Retina (tissue), 1 donor: ENCODE data around the gene SLC27A3.
"Not testable (repeated sequence)": the region's sequence is repeated elsewhere in the genome, so short reads cannot be mapped to it uniquely, and the experiment has no call there.

Experiments
- DNase-seq: peaks from one replicate; pipeline ENCODE4 v3.0.0-alpha.2; 2016

SLC27A3 gene

DNA sequence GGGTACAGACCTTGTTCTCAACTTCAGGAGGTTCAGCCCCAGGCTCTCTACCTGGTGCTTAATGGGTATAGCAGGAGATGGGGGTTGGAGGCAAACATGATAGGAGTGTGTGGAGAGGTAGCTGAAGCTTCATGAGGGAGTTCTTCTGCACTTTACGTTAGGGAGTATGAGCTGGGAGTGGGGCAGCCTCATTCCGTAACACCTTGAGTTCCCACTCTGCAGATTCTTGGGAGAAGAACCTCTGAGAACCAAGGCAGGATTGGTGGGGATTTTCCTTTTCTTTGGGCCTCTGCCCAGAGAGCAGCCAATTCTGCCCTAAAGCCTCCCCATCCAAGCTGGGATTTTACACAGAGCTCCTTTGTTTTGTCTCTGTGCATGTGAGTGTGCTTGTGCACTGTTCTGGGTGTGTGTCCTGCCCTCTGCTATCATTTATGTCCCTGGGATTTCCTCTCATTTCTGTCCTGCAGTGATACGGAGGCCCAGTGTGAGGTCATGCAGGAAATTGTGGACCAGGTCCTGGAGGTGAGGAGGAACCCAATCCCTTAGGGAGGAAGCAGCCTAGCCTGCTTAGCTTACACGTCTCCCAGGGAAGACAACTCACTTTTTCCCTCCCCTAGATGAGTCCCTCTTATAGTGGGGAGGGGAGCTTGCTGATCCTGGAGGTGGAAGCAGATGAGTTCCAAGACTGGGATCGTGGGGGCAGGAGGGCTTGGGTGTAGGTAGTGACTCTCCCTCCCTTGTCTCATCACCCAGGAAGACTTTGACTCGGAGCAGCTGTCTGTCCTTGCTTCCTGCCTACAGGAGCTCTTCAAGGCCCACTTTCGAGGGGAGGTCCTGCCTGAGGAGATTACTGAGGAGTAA is 11.6 kb upstream of the SLC27A3 start:
- no peak for DNase-seq

DNA sequence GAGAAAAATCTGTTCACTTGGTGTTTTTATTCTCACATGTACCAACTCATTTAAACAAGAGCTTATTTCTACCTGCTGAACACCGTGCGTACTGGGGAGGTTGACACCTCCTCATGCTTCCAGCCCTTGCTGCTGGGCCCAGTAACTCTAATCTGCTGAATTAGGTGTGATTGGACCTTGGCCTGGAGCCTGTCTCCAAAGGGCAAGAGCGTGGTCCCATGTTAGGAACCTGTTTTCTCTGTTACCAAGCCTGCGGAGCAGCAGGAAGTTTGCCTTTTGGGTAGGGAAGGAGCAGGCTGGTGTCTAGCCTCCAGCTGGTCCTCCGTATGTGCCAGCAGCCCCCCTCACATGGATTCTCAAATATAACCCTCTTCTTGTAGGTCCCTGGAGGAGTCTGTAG is 10.9 kb upstream of the SLC27A3 start:
- no peak for DNase-seq

DNA sequence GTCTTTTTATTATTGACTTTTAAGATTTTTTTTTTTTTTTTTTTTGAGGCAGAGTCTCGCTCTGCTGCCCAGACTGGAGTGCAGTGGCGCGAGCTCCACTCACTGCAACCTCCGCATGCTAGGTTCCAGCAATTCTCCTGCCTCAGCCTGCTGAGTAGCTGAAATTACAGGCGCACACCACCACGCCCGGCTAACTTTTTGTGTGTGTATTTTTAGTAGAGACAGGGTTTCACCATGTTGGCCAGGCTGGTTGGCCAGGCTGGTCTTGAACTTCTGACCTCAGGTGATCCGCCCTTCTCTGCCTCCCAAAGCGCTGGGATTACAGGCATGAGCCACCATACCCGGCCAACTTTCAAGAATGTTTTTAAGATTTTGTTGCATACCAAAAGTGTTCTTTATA is 8.5 kb upstream of the SLC27A3 start:
- not testable (repeated sequence) for DNase-seq

DNA sequence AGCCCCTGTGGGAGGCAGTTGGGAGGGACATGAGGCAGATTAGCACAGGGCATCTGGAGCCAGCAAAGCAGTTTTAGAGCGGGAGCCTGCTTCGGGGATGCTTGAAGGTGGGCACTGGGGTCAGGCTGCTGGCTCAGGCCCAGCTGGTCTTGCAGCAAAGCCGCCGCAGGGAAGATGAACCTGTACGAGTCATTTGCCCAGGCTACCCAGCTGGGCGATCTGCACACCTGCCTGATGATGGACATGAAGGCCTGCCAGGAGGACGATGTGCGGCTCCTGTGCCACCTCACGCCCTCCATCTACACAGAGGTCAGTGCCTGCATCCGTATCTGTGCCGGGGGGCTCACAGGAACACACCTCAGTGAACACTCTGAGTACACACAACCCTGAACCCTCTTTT is 7.7 kb upstream of the SLC27A3 start:
- DNase-seq = no peak

DNA sequence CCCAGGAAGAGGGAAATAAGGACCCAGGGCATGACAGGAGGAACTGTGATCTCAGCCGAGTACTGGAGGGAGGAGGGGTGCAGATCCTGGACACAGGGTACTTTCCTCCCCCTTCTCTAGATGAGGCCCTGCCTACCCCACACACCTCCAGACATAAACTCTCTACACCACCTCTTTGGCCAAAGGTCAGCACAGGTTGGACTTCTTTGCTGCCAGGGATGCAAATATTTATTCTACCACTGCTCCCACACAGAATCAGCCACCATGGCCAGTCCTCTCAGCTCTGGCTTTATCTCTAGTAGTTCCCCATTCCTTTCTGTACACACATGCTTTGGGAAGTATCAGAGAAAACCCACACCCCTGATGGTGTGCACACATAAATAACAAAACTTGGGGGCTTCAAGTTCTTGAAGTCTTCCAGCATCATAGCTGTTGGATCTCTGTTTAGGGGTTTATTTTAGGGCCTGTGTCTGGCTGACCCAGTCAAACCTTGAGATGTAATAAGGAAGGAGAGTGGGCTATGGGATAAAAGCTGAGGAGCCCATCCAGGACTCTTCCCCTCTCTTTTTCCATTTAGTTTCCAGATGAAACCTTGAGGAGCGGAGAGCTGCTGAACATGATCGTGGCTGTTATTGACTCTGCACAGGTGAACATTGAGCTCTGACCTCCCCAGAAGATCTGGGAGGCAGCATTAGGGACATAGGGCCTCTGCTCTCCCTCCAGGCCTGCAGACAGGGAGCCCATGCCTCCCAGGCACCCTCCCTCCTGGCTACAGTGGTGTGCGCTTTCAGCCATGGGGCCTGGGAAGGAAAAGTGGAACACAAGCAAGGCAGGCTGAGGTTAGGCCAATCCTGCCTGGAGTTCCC is 6.7 kb upstream of the SLC27A3 start:
- DNase-seq = no peak

DNA sequence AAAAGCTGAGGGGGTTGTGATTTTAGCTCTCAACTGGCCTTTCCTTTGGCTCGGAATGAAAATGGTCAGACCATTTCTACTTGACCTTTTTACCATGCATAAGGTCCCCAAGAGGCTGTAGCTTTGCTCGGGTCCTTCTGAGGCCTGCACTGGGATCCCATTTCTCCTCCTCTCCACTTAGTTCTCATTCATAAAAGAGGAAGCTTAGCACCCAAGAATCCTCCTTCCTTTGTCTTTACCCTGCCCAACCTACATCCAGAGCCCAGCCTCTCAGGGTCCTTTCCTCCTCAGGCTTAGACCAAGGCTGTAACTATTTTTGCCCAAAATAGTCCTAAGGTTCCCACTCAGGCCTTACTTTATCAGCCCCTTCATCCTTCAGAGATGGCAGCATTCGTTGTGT is 6.0 kb upstream of the SLC27A3 start:
- no peak for DNase-seq

DNA sequence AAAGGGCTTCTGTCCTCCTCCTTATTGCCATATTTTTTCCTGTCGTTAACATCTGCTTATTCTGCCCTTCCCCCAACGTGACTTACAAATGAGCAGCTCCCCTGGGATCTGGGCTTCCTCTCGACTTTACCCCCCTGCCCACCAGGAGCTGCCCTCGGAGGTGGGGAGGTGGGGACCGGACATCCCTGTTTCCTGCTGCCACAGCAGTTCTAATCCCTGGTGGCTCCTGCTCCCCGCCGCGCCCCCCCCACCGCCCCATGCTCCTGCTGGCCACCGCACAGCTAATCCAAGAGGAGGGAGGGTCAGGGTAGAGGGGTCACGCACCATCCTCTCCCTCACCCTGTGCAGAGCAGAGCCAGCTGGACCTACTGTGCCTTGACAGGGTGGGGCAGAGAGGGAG is 4.4 kb upstream of the SLC27A3 start:
- no peak for DNase-seq

DNA sequence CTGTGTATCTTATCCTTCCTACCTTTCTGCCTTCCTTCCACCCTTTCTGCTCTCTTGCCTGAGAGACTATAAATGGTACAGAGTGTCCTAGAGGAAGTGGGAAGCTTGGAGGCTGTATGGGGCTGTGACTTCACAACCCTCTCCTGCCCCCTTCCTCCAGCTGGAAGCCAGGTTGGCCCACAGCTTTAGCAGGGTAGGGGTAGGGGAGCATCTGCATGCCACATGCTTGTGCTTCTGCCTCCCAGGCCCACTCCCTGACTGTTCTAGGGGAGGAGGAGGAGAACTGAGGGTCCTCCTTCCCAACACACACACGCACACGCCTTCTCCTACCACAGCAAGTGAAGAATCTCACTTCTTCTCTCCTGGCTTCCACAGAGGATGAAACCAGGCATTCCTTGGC is 3.9 kb upstream of the SLC27A3 start:
- no peak for DNase-seq

DNA sequence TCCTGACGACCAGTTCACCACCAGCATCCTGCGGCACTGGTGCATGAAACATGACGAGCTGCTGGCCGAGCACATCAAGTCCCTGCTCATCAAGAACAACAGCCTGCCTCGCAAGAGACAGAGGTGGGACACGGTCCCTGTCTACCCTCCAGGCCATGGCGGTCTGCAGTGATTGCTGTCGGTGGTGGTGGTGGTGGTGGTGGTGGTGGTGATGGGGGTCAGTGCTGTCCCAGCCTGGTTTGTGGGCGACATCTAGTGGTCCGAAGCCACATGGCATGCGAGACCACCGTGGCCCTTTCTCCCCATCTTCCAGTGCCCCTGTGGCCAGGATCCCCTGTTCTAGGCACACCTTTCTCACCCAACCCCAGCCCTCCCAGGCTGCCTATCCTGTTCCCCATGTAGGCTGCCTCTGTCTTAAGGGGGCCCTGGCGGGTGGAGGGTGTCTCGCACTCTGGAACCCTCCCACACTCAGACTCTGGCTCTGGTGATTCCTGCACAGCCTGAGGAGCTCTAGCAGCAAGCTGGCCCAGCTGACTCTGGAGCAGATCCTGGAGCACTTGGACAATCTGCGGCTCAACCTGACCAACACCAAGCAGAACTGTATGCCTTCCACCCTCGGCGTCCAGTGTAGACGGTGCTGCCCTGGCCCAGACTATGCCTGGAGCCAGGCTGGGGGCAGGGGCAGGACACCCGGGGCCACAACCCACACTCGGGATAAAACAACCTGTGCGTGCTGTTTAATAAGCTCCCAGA is 3.2 kb upstream of the SLC27A3 start:
- DNase-seq = peak; percentile 63

DNA sequence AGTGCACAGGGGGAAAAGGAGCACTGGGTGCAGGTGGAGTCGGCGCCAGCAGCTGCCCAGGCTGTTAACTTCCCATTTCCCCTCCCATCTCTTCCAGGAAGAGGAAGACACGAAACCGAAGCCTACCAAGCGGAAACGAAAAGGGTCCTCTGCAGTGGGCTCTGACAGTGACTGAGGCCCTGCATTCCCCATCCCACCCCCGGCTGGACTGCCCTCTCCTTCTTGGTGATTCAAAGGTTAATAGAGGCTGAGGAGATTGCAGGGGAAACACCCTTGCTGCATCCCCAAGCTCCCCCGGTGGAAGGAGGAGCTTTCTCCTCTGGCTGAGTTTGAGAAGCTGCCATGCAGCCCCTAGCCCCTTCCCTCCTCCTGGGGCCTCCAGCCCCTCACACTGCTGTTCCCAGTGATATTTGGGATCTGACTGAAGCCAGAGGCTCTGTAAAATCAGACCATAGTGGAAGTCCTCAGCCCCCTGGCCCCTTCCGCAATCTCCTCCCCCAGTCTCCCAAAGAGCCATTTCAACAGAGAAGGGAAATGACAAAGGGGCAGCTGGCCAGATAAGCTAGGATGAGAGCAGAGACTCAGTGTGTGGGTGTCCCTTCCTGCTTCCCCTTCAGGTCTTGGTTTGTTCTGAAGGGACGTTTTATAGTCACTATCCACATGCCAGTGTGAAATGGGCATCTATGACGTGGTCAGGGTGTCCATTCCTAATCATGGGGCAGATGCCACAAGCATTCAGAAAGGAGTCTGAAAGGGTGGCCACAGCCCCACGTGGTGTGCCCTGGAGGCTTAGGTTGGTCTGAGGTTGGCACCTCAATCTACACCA is 1.9 kb upstream of the SLC27A3 start:
- no peak for DNase-seq

DNA sequence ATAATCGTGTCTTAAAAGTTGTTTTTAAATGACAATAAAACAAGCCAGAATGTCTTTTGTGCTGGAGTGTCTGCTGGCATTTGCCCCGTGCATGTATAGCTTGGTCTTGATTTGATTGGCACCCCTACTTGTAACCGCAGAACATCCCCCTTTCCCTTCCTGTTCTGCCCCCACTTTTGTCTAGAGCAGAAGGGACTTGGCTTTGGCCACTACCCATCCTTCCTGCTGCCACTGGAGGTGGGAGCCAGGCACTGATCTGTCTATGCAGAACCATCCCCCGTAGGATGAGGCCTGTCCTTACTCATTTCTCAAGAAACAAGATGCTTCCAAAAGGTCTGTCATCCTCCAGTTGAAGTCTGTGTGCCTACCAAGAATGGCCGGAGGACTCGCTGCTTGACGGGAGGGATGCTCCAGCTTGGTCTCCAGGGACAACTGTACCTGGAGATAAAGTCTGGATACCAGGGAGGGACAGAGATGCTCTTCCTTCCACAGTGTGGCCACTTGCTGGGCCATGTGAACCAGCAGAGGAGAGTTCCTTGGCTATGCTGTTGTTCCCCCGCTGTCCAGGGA is 1.1 kb upstream of the SLC27A3 start:
- DNase-seq = no peak

DNA sequence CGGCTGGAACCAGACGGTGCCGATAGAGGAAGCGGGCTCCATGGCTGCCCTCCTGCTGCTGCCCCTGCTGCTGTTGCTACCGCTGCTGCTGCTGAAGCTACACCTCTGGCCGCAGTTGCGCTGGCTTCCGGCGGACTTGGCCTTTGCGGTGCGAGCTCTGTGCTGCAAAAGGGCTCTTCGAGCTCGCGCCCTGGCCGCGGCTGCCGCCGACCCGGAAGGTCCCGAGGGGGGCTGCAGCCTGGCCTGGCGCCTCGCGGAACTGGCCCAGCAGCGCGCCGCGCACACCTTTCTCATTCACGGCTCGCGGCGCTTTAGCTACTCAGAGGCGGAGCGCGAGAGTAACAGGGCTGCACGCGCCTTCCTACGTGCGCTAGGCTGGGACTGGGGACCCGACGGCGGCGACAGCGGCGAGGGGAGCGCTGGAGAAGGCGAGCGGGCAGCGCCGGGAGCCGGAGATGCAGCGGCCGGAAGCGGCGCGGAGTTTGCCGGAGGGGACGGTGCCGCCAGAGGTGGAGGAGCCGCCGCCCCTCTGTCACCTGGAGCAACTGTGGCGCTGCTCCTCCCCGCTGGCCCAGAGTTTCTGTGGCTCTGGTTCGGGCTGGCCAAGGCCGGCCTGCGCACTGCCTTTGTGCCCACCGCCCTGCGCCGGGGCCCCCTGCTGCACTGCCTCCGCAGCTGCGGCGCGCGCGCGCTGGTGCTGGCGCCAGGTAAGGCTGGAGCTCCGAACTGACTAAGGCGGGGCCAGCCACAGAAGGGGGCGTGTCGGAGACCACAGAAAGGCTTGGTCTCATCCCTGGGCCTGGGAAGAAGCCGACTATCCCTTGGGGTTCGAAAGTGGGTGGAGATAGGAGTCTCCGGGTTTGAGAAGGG is 486 bp downstream of the SLC27A3 start:
- peak; percentile 85 for DNase-seq

DNA sequence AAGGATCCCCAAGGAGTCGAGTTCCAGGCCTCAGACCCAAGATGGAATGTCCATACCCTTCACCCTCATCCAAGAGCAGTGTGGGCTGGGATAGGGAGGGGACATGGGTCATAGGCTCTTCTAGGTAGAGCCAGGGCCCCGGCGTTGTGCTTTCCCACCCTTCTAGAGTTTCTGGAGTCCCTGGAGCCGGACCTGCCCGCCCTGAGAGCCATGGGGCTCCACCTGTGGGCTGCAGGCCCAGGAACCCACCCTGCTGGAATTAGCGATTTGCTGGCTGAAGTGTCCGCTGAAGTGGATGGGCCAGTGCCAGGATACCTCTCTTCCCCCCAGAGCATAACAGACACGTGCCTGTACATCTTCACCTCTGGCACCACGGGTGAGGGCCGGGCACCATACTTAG is 1.1 kb downstream of the SLC27A3 start:
- DNase-seq = no peak

DNA sequence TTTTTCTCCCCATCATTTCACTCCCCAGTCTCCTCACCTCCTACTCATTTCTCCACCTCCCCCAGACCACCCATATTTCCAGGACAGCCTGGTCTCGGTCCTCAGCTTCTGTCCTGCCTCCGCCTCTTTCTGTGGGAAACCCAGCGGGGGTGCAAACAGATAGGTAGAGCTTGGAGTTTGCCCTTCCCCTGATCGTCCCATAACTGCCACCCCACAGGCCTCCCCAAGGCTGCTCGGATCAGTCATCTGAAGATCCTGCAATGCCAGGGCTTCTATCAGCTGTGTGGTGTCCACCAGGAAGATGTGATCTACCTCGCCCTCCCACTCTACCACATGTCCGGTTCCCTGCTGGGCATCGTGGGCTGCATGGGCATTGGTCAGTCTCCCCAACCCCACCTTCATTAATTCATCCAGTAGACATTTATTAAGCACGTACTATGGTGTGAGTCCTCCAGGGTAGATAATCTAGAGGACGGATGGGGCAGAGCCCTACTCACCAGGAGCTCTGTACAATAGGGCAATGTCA is 1.7 kb downstream of the SLC27A3 start:
- DNase-seq = no peak

DNA sequence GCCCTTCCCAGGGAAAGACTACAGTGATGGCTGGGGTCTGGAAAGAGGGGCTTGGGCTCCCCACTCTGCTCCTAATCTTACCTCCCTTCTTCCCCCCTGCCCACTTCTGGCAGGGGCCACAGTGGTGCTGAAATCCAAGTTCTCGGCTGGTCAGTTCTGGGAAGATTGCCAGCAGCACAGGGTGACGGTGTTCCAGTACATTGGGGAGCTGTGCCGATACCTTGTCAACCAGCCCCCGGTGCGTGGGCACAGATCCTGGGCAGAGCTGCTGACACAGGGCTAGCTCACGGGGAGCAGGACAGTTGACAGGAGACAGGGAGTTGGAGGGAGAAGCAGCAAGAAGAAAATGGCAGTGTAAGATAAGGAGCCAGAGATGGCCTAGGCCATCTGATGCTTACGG is 2.4 kb downstream of the SLC27A3 start:
- DNase-seq = no peak

DNA sequence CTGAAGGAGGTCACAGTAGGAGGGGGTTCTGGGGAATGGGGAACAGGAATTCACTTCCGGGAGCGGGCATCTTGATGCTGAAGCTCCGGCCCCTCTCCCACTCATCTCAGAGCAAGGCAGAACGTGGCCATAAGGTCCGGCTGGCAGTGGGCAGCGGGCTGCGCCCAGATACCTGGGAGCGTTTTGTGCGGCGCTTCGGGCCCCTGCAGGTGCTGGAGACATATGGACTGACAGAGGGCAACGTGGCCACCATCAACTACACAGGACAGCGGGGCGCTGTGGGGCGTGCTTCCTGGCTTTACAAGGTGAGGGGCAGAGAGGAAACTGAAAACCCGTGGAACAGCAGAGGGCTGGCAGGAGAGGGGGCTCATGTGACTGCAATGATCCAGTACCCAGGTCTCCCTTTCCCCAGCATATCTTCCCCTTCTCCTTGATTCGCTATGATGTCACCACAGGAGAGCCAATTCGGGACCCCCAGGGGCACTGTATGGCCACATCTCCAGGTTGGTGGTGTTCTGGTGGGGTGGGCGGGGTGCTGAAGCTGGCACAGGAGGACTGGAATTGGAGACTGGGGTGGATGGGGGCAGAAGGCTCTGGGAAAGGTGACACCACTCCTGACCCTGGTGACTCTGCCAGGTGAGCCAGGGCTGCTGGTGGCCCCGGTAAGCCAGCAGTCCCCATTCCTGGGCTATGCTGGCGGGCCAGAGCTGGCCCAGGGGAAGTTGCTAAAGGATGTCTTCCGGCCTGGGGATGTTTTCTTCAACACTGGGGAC is 3.0 kb downstream of the SLC27A3 start:
- DNase-seq = no peak

DNA sequence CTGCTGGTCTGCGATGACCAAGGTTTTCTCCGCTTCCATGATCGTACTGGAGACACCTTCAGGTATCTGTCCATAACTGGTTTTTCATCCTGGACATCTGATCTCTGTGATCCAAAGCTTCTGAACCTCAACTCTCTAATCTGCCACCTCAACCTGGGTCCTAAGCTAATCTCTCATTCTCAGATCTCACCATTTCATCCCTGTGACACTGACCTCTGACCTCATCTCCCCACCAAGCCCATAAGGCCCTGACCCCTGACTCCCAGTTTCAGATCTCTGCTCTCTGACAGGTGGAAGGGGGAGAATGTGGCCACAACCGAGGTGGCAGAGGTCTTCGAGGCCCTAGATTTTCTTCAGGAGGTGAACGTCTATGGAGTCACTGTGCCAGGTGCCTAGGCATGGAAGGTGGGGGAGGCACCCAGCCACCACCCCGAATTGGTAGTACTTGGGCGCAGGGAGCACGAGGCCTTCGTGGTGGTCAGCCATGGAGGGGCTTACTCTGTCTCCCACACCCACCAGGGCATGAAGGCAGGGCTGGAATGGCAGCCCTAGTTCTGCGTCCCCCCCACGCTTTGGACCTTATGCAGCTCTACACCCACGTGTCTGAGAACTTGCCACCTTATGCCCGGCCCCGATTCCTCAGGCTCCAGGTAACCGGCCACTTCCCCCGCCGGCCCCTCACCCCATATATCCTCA is 3.8 kb downstream of the SLC27A3 start:
- DNase-seq = no peak

DNA sequence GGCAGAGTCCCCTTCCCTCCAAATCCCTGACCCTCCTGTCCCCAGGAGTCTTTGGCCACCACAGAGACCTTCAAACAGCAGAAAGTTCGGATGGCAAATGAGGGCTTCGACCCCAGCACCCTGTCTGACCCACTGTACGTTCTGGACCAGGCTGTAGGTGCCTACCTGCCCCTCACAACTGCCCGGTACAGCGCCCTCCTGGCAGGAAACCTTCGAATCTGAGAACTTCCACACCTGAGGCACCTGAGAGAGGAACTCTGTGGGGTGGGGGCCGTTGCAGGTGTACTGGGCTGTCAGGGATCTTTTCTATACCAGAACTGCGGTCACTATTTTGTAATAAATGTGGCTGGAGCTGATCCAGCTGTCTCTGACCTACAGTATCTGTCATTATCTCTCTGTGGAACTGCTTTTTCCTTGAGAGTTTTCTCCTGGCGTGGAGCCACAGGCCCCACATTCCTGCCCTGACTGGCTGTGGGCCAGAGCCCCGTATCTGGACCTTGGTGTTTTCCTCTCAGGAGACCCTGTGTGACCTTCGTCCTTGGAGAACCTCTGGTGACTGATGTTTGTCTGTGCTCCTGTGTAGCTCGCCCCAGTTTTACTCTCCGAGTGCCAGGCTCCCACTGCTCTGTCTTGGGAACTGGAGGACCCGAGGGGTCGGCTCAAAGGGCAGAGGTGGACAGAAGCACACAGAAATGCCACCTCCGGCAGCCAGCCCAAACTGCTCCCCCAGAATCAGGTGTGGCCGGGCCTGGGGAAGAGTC is 4.8 kb downstream of the SLC27A3 start:
- DNase-seq = no peak

DNA sequence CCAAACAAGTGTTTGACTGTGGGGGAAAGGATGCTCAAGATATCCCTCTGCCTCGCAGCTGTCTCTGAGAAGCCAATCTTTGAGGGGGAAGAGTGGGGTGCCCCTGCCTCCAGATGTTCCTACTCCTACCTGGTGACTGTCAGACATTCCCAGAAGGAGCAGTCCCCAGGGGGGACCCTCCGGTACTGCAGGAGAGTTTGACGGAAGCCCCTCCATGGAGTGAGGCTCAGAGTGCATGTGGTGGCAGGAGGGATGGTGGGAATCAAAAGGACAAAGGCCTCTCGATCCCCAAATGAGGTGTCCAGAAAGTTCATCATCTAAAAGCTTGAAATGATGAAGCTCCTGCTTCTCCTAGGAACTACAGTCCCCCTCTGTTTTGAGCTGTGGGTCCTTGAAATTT is 5.3 kb downstream of the SLC27A3 start:
- DNase-seq = no peak
